ENCODE data around the gene LRCH1. TPM values are rescaled to one million over a fixed set of nuclear protein-coding genes. Genes with fewer than 3 reads are reported as not detected.

The LRCH1 gene
- total and polyA plus RNA-seq, 2 of the 13 experiments (the other 11 are each of a cell fraction or from before 2014, with no cell fraction given) = 4.1 to 12.6 TPM

DNA sequence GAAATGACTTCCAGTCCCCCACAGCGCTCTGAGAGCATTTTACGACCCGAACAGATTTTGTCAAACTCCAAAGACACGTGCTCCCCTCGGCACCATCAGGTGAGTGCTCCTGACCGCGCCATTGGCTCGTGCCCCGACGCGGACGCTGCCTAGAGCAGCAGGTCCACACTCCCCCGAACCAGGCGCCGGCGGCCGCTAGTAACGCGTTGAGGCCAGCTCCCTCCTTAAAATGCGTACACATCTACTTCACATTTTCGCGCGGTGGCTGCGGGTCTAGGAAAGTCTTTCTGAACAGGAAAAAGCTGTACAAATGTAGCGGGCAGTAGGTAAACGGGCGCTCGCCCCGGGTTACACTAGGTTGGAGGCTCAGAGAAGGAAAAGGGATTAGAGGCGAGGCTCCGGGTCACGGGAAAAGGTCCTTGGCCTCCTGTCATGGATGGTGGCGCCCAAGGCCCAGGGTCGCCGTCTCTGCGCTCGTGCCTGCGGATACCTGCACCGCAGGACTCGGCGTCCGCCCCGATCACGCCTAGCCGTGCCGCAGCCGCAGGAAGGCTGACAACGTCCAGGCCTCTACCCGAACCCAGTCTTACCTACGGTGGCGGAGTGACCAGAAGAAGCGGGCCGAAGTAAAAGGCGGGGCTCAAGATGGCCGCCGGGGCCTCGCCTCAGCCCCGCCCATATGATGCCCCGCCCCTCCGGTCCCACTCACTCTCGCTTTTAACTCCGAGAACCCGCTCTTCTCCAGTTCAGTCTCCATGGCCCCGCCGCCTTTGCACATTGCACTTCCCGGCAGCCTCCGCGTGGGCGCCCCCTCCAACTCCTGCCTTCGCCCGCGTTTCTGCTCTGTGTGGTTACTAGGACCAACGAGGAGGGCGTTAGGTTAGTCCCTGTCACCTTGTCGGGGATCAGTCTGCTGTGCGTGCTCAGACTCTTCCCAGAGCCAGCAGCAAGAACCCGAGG, 243.8 kb downstream of the LRCH1 start, which contains the start of gene ESD (continued):
- TF ChIP-seq TCF12 (IDR thresholded peaks at IDR 0.05) = no peak
- TF ChIP-seq TCF12 (CRISPR knock-in tag; IDR thresholded peaks at IDR 0.05) = no peak
- peak; percentile 53; the same call in 1 of the 2 replicates for TF ChIP-seq IRX3 (CRISPR knock-in tag; IDR thresholded peaks at IDR 0.05; ENCODE audit: borderline replicate concordance, low read depth)
- TF ChIP-seq RCOR2 (CRISPR knock-in tag; IDR thresholded peaks at IDR 0.05) = no peak
- no peak; the same call in 1 of the 2 replicates for TF ChIP-seq ZNF749 (CRISPR knock-in tag; IDR thresholded peaks at IDR 0.05; ENCODE audit: borderline replicate concordance)
- no peak for TF ChIP-seq AGO1 (IDR thresholded peaks at IDR 0.05; ENCODE audit: low read depth, low read length, poor library complexity, severe bottlenecking)
- TF ChIP-seq, protein P1, sequence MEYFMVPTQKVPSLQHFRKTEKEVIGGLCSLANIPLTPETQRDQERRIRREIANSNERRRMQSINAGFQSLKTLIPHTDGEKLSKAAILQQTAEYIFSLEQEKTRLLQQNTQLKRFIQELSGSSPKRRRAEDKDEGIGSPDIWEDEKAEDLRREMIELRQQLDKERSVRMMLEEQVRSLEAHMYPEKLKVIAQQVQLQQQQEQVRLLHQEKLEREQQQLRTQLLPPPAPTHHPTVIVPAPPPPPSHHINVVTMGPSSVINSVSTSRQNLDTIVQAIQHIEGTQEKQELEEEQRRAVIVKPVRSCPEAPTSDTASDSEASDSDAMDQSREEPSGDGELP (IDR thresholded peaks at IDR 0.05; ENCODE audit: borderline replicate concordance, low read depth) = peak; percentile 30; the same call in 1 of the 2 replicates
- TF ChIP-seq, protein P2, sequence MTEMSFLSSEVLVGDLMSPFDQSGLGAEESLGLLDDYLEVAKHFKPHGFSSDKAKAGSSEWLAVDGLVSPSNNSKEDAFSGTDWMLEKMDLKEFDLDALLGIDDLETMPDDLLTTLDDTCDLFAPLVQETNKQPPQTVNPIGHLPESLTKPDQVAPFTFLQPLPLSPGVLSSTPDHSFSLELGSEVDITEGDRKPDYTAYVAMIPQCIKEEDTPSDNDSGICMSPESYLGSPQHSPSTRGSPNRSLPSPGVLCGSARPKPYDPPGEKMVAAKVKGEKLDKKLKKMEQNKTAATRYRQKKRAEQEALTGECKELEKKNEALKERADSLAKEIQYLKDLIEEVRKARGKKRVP (CRISPR knock-in tag; IDR thresholded peaks at IDR 0.05) = peak in 1 of 2 experiments; percentile 64; a peak in 2 of 4 replicates
- peak; percentile 98 for TF ChIP-seq ZFX (CRISPR knock-in tag; IDR thresholded peaks at IDR 0.05; ENCODE audit: low read depth)
- peak; percentile 61 for TF ChIP-seq ZNF121 (CRISPR knock-in tag; IDR thresholded peaks at IDR 0.05)
- TF ChIP-seq HCFC1 (IDR thresholded peaks at IDR 0.05; ENCODE audit: low read depth, low read length) = no peak
- TF ChIP-seq ZNF878 (CRISPR knock-in tag; IDR thresholded peaks at IDR 0.05) = peak; percentile 50; the same call in 1 of the 2 replicates
- TF ChIP-seq ZNF292 (CRISPR knock-in tag; IDR thresholded peaks at IDR 0.05; ENCODE audit: borderline replicate concordance, low read depth) = 0 out of 2 replicates have a peak, but pooled peaks have one; percentile 38
- TF ChIP-seq ZNF124 (CRISPR knock-in tag; IDR thresholded peaks at IDR 0.05) = no peak
- TF ChIP-seq, protein P3, sequence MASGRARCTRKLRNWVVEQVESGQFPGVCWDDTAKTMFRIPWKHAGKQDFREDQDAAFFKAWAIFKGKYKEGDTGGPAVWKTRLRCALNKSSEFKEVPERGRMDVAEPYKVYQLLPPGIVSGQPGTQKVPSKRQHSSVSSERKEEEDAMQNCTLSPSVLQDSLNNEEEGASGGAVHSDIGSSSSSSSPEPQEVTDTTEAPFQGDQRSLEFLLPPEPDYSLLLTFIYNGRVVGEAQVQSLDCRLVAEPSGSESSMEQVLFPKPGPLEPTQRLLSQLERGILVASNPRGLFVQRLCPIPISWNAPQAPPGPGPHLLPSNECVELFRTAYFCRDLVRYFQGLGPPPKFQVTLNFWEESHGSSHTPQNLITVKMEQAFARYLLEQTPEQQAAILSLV (CRISPR knock-in tag; IDR thresholded peaks at IDR 0.05; ENCODE audit: borderline replicate concordance) = peak; percentile 87; the same call in 1 of the 2 replicates
- no peak for TF ChIP-seq MYNN (CRISPR knock-in tag; IDR thresholded peaks at IDR 0.05; ENCODE audit: low read depth)
- peak; percentile 59; the same call in 1 of the 2 replicates for TF ChIP-seq ZNF614 (CRISPR knock-in tag; IDR thresholded peaks at IDR 0.05; ENCODE audit: borderline replicate concordance)
- no peak; the same call in 1 of the 2 replicates for TF ChIP-seq ZNF775 (CRISPR knock-in tag; IDR thresholded peaks at IDR 0.05; ENCODE audit: borderline replicate concordance)
- TF ChIP-seq, protein P4, sequence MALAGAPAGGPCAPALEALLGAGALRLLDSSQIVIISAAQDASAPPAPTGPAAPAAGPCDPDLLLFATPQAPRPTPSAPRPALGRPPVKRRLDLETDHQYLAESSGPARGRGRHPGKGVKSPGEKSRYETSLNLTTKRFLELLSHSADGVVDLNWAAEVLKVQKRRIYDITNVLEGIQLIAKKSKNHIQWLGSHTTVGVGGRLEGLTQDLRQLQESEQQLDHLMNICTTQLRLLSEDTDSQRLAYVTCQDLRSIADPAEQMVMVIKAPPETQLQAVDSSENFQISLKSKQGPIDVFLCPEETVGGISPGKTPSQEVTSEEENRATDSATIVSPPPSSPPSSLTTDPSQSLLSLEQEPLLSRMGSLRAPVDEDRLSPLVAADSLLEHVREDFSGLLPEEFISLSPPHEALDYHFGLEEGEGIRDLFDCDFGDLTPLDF (CRISPR knock-in tag; IDR thresholded peaks at IDR 0.05) = no peak
- TF ChIP-seq ZNF17 (CRISPR knock-in tag; IDR thresholded peaks at IDR 0.05) = no peak
- no peak for TF ChIP-seq ZNF543 (CRISPR knock-in tag; IDR thresholded peaks at IDR 0.05)
- TF ChIP-seq HNRNPL (IDR thresholded peaks at IDR 0.05; ENCODE audit: low read depth, low read length) = 0 out of 2 replicates have a peak, but pooled peaks have one; percentile 69
- TF ChIP-seq SRSF9 (IDR thresholded peaks at IDR 0.05; ENCODE audit: borderline replicate concordance, insufficient read depth, low read depth, low read length, poor library complexity, severe bottlenecking) = no peak

All from HepG2 (cell line).